ENCODE data around the gene SLC4A11. TPM values are rescaled to one million over a fixed set of nuclear protein-coding genes. Genes with fewer than 3 reads are reported as not detected.
A peak's percentile ranks its signal among the peaks of the same experiment; 100 is the strongest.

SLC4A11 gene
- 27.2 TPM for total RNA-seq (ENCODE audit: unreplicated experiment)
- long read RNA-seq, partial matches to known transcripts: 0 of 3 reads
- long read RNA-seq, other reads (novel, unspliced or antisense): 1 of 3 reads

GRCh38 chr20:3239026-3239866 is at the start of gene SLC4A11:
Gene SLC4A11 (minus strand): TSS chr20:3239190. CDS start chr20:3239137, 53 bp downstream.
- no peak for TF ChIP-seq CTCF (IDR thresholded peaks at IDR 0.05; ENCODE audit: partially characterized antibody, unreplicated experiment)
- Mint-ChIP-seq H3K36me3 (ENCODE audit: unreplicated experiment) (no peaks in the 10 kb centered on the region), H3K27ac (ENCODE audit: unreplicated experiment) (no peak within 1 kb of the TSS), H3K4me3 (ENCODE audit: unreplicated experiment) (peak within 1 kb of the TSS; percentile 88), H3K27me3 (ENCODE audit: unreplicated experiment) (peaks cover 18% of the 10 kb centered on the region), H3K4me1 (ENCODE audit: low read depth, unreplicated experiment) (peaks cover 18% of the 10 kb centered on the region), H3K9me3 (ENCODE audit: unreplicated experiment) (peaks cover 9% of the 10 kb centered on the region)
- DNase-seq: peak; percentile 66

- Mint-ChIP-seq H3K4me3 (ENCODE audit: unreplicated experiment) (peak overlapping the region; percentile 3), H3K36me3 (ENCODE audit: unreplicated experiment) (no peaks in the 10 kb centered on the region), H3K4me1 (ENCODE audit: low read depth, unreplicated experiment) (peaks cover 8% of the 10 kb centered on the region), H3K27me3 (ENCODE audit: unreplicated experiment) (peaks cover 3% of the 10 kb centered on the region), H3K9me3 (ENCODE audit: unreplicated experiment) (peaks cover 4% of the 10 kb centered on the region), H3K27ac (ENCODE audit: unreplicated experiment) (peak overlapping the region; percentile 62)
- TF ChIP-seq CTCF (IDR thresholded peaks at IDR 0.05; ENCODE audit: partially characterized antibody, unreplicated experiment): no peak
- no peak for DNase-seq
Measured at GRCh38 chr20:3283222-3283820, 44.3 kb upstream of the SLC4A11 start.

GRCh38 chr20:3282271-3283221 is 43.6 kb upstream of the SLC4A11 start:
- no peak for DNase-seq
- H3K36me3 Mint-ChIP-seq (ENCODE audit: unreplicated experiment): peaks cover 6% of the 10 kb centered on the region
- no peak overlapping the region for H3K4me3 Mint-ChIP-seq (ENCODE audit: unreplicated experiment)
- H3K27ac Mint-ChIP-seq (ENCODE audit: unreplicated experiment): no peak overlapping the region
- peaks cover 4% of the 10 kb centered on the region for H3K9me3 Mint-ChIP-seq (ENCODE audit: unreplicated experiment)
- no peak for TF ChIP-seq CTCF (IDR thresholded peaks at IDR 0.05; ENCODE audit: partially characterized antibody, unreplicated experiment)
- peaks cover 3% of the 10 kb centered on the region for H3K27me3 Mint-ChIP-seq (ENCODE audit: unreplicated experiment)
- peaks cover 11% of the 10 kb centered on the region for H3K4me1 Mint-ChIP-seq (ENCODE audit: low read depth, unreplicated experiment)

GRCh38 chr20:3281437-3281836 is 42.4 kb upstream of the SLC4A11 start:
- Mint-ChIP-seq H3K27ac (ENCODE audit: unreplicated experiment) (no peak overlapping the region), H3K4me1 (ENCODE audit: low read depth, unreplicated experiment) (peaks cover 15% of the 10 kb centered on the region), H3K4me3 (ENCODE audit: unreplicated experiment) (no peak overlapping the region), H3K27me3 (ENCODE audit: unreplicated experiment) (peaks cover 5% of the 10 kb centered on the region), H3K36me3 (ENCODE audit: unreplicated experiment) (peaks cover 12% of the 10 kb centered on the region), H3K9me3 (ENCODE audit: unreplicated experiment) (peaks cover 11% of the 10 kb centered on the region)
- no peak for TF ChIP-seq CTCF (IDR thresholded peaks at IDR 0.05; ENCODE audit: partially characterized antibody, unreplicated experiment)
- no peak for DNase-seq
